BLaER1 (cell line): ENCODE data around the gene GLT6D1.

ENCODE experiments used
- H3K27ac ChIP-seq: shearing (Covaris generic); formaldehyde crosslinking; 2 replicates; pipeline ENCODE4 v1.8.1; 2022
- H3K27me3 ChIP-seq: shearing (Covaris generic); formaldehyde crosslinking; 2 replicates; pipeline ENCODE4 v1.8.1; 2022
- H3K36me3 ChIP-seq: shearing (Covaris generic); formaldehyde crosslinking; 2 replicates; pipeline ENCODE4 v1.8.1; 2022
- H3K4me1 ChIP-seq: shearing (Covaris generic); formaldehyde crosslinking; 2 replicates; pipeline ENCODE4 v1.8.1; 2022
- H3K4me2 ChIP-seq: shearing (Covaris generic); formaldehyde crosslinking; 2 replicates; pipeline ENCODE4 v1.8.1; 2022
- H3K4me3 ChIP-seq: shearing (Covaris generic); formaldehyde crosslinking; 2 replicates; pipeline ENCODE4 v1.8.1; 2022
- H3K9ac ChIP-seq: shearing (Covaris generic); formaldehyde crosslinking; 2 replicates; pipeline ENCODE4 v1.8.1; 2022
- H3K9me3 ChIP-seq: shearing (Covaris generic); formaldehyde crosslinking; 2 replicates; pipeline ENCODE4 v1.8.1; 2022
- H4K20me1 ChIP-seq: shearing (Covaris generic); formaldehyde crosslinking; 2 replicates; pipeline ENCODE4 v1.8.1; 2022
- Cebpa-rat ChIP-seq: shearing (Covaris generic); IDR thresholded peaks from 2 replicates; pipeline ENCODE4 v1.8.1; 2022

GLT6D1 gene

DNA sequence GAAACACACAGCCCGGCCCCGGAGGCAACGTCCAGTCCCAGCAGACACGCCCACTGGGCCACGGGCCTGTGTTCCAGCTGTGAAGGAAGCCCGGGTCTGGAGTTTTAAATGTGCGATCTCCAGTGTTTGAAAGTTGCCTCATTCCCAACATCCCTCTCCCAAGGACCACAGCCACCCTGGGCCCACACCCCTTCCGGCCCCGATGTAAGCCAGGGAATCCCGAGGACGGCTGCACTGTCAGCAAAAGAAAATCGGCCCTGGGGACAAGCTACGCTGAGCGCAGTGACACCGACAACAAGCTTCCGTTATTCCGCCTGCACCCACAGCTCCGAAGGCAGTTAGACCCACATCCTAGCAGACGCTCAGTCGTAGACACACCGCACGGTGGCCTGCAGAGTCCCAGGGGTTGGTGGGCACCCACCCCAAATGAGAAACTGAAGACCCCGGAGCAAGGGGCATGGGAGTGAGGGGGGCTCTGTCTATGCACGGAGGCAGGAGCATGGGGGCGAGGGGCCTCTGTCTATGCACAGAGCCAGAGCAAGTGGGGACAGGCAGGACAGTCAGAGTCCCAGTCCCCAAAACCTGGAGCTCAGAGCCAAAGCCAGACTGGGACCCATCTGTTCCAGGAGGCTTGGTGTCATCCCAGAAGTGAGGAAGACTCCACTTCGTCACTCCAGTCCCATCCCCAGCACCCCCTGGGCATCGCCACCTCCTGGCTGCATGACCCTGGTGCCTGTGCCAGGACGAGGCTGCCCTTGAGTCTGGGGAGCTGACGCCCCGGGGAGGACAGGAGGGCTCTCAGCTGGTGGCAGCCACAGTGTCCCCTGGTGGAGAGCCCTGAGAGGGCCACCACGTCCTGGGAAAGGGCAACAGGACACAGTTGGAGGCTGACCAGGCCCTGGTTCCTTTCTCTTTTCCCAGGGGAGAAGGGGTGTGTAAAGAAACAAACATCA lies 23.4 kb downstream of the GLT6D1 start:
- Histone ChIP-seq H3K9ac (no peak overlapping the region), H3K27me3 (no peaks in the 10 kb centered on the region), H3K4me3 (no peak overlapping the region), H3K4me2 (peak overlapping the region; percentile 12; the same call in 1 of the 2 replicates), H3K4me1 (peaks cover 32% of the 10 kb centered on the region), H3K9me3 (no peaks in the 10 kb centered on the region), H3K27ac (no peak overlapping the region), H3K36me3 (no peaks in the 10 kb centered on the region), H4K20me1 (no peaks in the 10 kb centered on the region; the same call in 1 of the 2 replicates)
- no peak for TF ChIP-seq Cebpa-rat

DNA sequence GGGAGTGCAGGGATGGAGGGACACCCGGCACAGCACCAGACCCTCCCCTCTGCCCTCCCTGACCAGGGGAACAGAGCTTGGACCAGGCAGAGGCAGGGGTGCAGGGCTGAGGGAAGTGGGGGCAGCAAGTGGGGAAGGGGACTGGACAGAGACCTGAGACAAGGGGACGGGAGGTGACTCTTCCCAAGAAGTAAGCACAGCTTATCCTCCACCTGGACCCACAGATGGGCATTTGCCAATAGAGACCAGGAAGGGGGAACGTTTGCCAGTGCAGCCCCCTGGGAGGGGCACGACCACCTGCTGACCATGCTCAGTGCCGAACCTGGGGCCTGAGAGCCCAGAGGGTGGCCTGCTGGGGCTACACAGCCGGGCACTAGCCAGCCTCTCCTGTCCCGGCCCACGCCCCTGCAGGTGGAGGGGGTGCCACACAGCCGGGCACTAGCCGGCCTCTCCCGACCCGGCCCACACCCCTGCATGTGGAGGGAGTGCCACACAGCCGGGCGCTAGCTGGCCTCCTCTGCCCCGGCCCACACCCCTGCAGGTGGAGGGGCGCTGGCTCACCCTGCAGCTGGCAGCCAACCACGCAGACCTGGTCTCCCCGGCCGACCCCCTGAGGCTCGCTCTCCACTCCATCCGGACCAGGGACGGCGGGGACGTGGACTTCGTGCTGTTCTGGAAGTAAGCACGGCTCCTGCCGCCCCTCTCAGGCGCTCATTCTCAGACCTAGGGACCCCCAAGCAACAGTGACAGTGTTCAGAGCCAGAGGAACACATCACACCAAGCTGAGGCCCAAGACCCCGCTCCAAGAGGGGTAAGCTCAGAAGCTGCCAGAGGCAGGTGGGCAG lies 24.3 kb downstream of the GLT6D1 start:
- H3K9me3 ChIP-seq: no peaks in the 10 kb centered on the region
- no peak for TF ChIP-seq Cebpa-rat
- peaks cover 32% of the 10 kb centered on the region for H3K4me1 ChIP-seq
- H3K36me3 ChIP-seq: no peaks in the 10 kb centered on the region
- H3K9ac ChIP-seq: no peak overlapping the region
- H3K27me3 ChIP-seq: no peaks in the 10 kb centered on the region
- H3K4me3 ChIP-seq: no peak overlapping the region
- no peaks in the 10 kb centered on the region; the same call in 1 of the 2 replicates for H4K20me1 ChIP-seq
- no peak overlapping the region for H3K27ac ChIP-seq
- peak overlapping the region; percentile 12; the same call in 1 of the 2 replicates for H3K4me2 ChIP-seq

- Histone ChIP-seq H4K20me1 (no peaks in the 10 kb centered on the region; the same call in 1 of the 2 replicates), H3K36me3 (no peaks in the 10 kb centered on the region), H3K9me3 (no peaks in the 10 kb centered on the region), H3K4me1 (peaks cover 35% of the 10 kb centered on the region), H3K9ac (no peak overlapping the region), H3K4me2 (peak overlapping the region; percentile 72; the same call in 1 of the 2 replicates), H3K4me3 (no peak overlapping the region), H3K27ac (no peak overlapping the region), H3K27me3 (no peaks in the 10 kb centered on the region)
- no peak for TF ChIP-seq Cebpa-rat
Measured at GRCh38 chr9:135613946-135614805, 25.2 kb downstream of the GLT6D1 start.

- H3K27ac ChIP-seq: peak overlapping the region; percentile 44; the same call in 1 of the 2 replicates
- H3K9me3 ChIP-seq: no peaks in the 10 kb centered on the region
- peaks cover 36% of the 10 kb centered on the region for H3K4me1 ChIP-seq
- H4K20me1 ChIP-seq: no peaks in the 10 kb centered on the region
- H3K4me3 ChIP-seq: no peak overlapping the region
- H3K27me3 ChIP-seq: no peaks in the 10 kb centered on the region
- H3K9ac ChIP-seq: no peak overlapping the region
- peak overlapping the region; percentile 72 for H3K4me2 ChIP-seq
- H3K36me3 ChIP-seq: no peaks in the 10 kb centered on the region
- TF ChIP-seq Cebpa-rat: no peak
Measured at GRCh38 chr9:135612981-135613910, 26.1 kb downstream of the GLT6D1 start.

DNA sequence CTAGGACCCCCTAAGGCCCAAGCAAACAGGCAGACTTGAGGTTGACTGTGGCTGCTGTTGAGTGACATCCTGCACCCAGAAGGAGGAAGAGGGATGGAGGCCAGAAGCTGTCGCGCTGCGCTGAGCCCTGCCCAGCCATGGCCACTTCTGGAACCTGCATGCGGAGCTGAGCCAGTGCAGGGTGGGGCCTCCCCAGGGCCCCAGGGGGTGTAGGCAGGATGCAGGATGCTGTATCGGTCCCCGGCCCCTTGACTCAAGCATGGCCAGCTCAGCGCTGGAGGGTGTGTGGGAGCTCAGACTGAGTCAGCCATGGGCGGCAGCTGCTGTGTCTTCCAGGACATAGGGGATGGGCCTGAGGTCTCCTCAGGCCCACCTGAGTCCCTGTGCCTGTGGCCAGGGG lies 26.9 kb downstream of the GLT6D1 start:
- Histone ChIP-seq H3K9me3 (no peaks in the 10 kb centered on the region), H3K4me1 (peaks cover 36% of the 10 kb centered on the region), H3K27ac (peak overlapping the region; percentile 44; the same call in 1 of the 2 replicates), H3K9ac (no peak overlapping the region), H3K4me3 (no peak overlapping the region), H3K27me3 (no peaks in the 10 kb centered on the region), H3K4me2 (peak overlapping the region; percentile 72), H4K20me1 (no peaks in the 10 kb centered on the region), H3K36me3 (no peaks in the 10 kb centered on the region)
- no peak for TF ChIP-seq Cebpa-rat

GRCh38 chr9:135611875-135612209 lies 27.5 kb downstream of the GLT6D1 start:
- no peak for TF ChIP-seq Cebpa-rat
- Histone ChIP-seq H3K27me3 (no peaks in the 10 kb centered on the region), H3K4me1 (peaks cover 36% of the 10 kb centered on the region), H3K4me2 (no peak overlapping the region; the same call in 1 of the 2 replicates), H4K20me1 (no peaks in the 10 kb centered on the region), H3K9me3 (no peaks in the 10 kb centered on the region), H3K9ac (no peak overlapping the region), H3K4me3 (no peak overlapping the region), H3K36me3 (no peaks in the 10 kb centered on the region), H3K27ac (no peak overlapping the region)

GRCh38 chr9:135611142-135611874 lies 28.0 kb downstream of the GLT6D1 start:
- H3K36me3 ChIP-seq: no peaks in the 10 kb centered on the region
- no peak for TF ChIP-seq Cebpa-rat
- H3K9ac ChIP-seq: no peak overlapping the region
- no peak overlapping the region for H3K4me3 ChIP-seq
- no peaks in the 10 kb centered on the region for H3K9me3 ChIP-seq
- no peaks in the 10 kb centered on the region for H4K20me1 ChIP-seq
- H3K27ac ChIP-seq: no peak overlapping the region
- no peak overlapping the region for H3K4me2 ChIP-seq
- H3K4me1 ChIP-seq: peaks cover 36% of the 10 kb centered on the region
- no peaks in the 10 kb centered on the region for H3K27me3 ChIP-seq
